Stimulated activated CD8-positive, alpha-beta memory T cell treated with anti-CD3 and anti-CD28 coated beads, Interleukin-15, amount 100 ng/mL, for 48 hours (primary cell): ENCODE results near the gene GRM2.
A peak's percentile ranks its signal among the peaks of the same experiment; 100 is the strongest.

Source experiments
- DNase-seq, 2 donors: peaks; one replicate each; pipeline ENCODE4 v3.0.0-alpha.2; 2020; ENCODE audit warnings: low read depth in 2 of 2

GRM2 gene

GRCh38 chr3:51680196-51680595 lies 26.7 kb upstream of the GRM2 start:
- DNase-seq: no peak

- no peak for DNase-seq
Measured at GRCh38 chr3:51680663-51681230, 26.1 kb upstream of the GRM2 start.

GRCh38 chr3:51681453-51681852 lies 25.4 kb upstream of the GRM2 start:
- DNase-seq: no peak

GRCh38 chr3:51682079-51682478 lies 24.8 kb upstream of the GRM2 start:
- DNase-seq: peak; percentile 48 to 53

- no peak for DNase-seq
Measured at GRCh38 chr3:51682526-51682925, 24.3 kb upstream of the GRM2 start.

- no peak for DNase-seq
Measured at GRCh38 chr3:51683566-51683965, 23.3 kb upstream of the GRM2 start.

GRCh38 chr3:51684971-51685751 lies 21.7 kb upstream of the GRM2 start:
- DNase-seq: no peak

GRCh38 chr3:51686056-51686455 lies 20.8 kb upstream of the GRM2 start:
- DNase-seq: no peak

GRCh38 chr3:51686512-51687215 lies 20.2 kb upstream of the GRM2 start:
- DNase-seq: peak; percentile 74 to 83

GRCh38 chr3:51687431-51688205 lies 19.2 kb upstream of the GRM2 start:
- no peak for DNase-seq

GRCh38 chr3:51688206-51688600 lies 18.7 kb upstream of the GRM2 start:
- DNase-seq: no peak

- DNase-seq: no peak
Measured at GRCh38 chr3:51691021-51691420, 15.8 kb upstream of the GRM2 start.

GRCh38 chr3:51691949-51692348 lies 14.9 kb upstream of the GRM2 start:
- no peak for DNase-seq

- no peak for DNase-seq
Measured at GRCh38 chr3:51692980-51693395, 13.9 kb upstream of the GRM2 start.

- DNase-seq: no peak
Measured at GRCh38 chr3:51696954-51697353, 9.9 kb upstream of the GRM2 start.

- DNase-seq: no peak
Measured at GRCh38 chr3:51698209-51698608, 8.7 kb upstream of the GRM2 start.

- DNase-seq: no peak
Measured at GRCh38 chr3:51700403-51700802, 6.5 kb upstream of the GRM2 start.

- no peak for DNase-seq
Measured at GRCh38 chr3:51702156-51702555, 4.7 kb upstream of the GRM2 start.

- no peak for DNase-seq
Measured at GRCh38 chr3:51703068-51703760, 3.7 kb upstream of the GRM2 start.

- no peak for DNase-seq
Measured at GRCh38 chr3:51703761-51704510, 2.9 kb upstream of the GRM2 start.

GRCh38 chr3:51704511-51704950 lies 2.3 kb upstream of the GRM2 start:
- DNase-seq: no peak
